ENCODE data around the gene FAM3A.

FAM3A gene

DNA sequence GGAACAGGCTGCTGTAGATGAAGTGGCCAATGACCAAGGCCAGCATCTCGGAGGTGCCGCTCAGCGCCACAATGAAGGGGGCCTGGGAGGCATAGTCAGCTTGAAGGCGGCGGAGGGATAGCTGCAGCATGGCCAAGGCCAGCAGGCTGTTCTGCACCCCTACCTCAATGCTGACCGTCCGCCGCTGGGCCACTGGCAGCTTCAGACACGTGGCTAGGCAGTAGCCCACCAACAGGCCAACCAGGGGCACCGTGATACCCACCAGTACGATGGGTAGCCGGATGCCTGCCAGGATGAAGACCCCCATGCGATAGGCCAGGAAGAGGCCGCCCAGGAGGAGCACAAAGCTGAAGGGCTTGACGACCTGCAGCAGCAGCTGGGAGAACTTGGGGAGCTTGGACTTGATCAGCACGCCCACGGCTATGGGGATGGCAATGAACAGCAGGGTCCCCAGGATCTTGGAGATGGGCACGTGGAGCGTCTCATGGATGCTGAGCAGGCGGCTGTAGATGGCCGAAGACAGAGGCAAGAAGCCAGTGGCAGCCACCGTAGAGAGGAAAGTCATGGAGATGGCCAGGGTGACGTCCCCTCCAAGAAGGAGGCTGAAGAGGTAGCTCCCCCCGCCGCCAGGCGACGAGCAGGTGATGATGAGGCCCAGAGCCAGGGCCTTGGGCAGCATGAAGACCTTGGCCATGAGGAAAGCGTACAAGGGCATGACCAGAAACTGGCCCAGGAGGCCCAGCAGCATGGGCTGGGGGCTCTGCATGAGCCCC, 28.3 kb downstream of the FAM3A start:
- Histone ChIP-seq H3K9me3 (ENCODE audit: insufficient read depth, low read length) (no peaks in the 10 kb centered on the region), H3K4me3 (ENCODE audit: insufficient read length, low read depth) (no peak overlapping the region), H3K4me1 (ENCODE audit: insufficient read depth, insufficient read length) (no peaks in the 10 kb centered on the region), H3K9ac (ENCODE audit: insufficient read length, low read depth) (no peak overlapping the region), H3K36me3 (ENCODE audit: insufficient read depth, insufficient read length, low read length) (peaks cover 29% of the 10 kb centered on the region), H3K27me3 (ENCODE audit: insufficient read depth, insufficient read length) (no peaks in the 10 kb centered on the region)
- DNase-seq (ENCODE audit: low read depth, low spot score): no peak
- TF ChIP-seq SUZ12 (IDR thresholded peaks at IDR 0.05; ENCODE audit: extremely low read depth, insufficient read depth, insufficient read length) (no peak), YY1 (IDR thresholded peaks at IDR 0.05; ENCODE audit: insufficient read depth, insufficient read length) (no peak), ZNF274 (IDR thresholded peaks at IDR 0.05; ENCODE audit: low read depth, low read length) (no peak)

DNA sequence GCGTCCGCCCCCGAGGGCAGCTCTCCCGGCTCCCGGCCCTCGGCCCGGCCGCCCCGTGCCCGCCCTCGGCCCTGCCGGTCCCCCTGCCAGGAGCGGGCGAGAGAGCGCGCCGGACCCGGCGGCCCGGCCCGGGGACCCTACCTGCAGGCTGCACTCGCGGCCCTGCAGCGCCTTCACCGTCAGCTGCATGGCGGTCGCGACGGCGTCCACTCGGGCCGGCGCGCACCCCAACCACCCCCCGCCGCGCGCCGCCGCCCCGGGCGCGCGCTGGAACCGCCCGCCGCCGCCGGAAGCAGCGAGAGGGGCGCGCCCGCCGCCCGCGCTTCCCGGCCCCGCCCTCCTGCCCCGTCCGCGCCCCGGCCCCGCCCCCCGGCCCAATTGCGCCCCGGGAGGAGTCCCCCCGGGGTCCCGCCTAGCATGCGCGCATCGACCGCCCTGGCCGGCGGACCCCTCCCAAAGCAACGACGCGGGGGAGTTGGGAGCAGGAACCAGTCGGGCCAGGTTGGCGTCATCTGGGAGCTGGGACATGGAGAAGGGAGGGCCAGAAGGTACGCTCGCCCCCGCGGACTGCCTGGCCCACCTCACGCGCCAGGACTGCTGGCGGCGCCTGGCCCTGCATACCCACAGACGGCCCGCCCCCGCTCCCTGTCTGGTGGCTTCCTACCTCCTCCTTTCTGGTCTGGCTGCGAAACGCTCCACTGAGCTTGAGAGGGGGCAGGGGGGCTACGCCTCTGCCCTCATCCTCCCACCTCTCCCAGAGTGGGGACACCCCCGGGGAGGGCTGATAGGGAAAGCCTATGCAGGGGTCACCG, 29.4 kb downstream of the FAM3A start, which contains the start of gene UBL4A:
UBL4A (minus strand) TSS at position 220 of the 812 bp plus-strand sequence; CDS start at position 189, 31 bp downstream.
- Histone ChIP-seq H3K9me3 (ENCODE audit: insufficient read depth, low read length) (no peaks in the 10 kb centered on the region), H3K4me1 (ENCODE audit: insufficient read depth, insufficient read length) (no peaks in the 10 kb centered on the region), H3K4me3 (ENCODE audit: insufficient read length, low read depth) (peak within 1 kb of the TSS; percentile 46), H3K27me3 (ENCODE audit: insufficient read depth, insufficient read length) (no peaks in the 10 kb centered on the region), H3K36me3 (ENCODE audit: insufficient read depth, insufficient read length, low read length) (peaks cover 29% of the 10 kb centered on the region), H3K9ac (ENCODE audit: insufficient read length, low read depth) (peak within 1 kb of the TSS; percentile 70)
- TF ChIP-seq ZNF274 (IDR thresholded peaks at IDR 0.05; ENCODE audit: low read depth, low read length): no peak
- no peak for TF ChIP-seq SUZ12 (IDR thresholded peaks at IDR 0.05; ENCODE audit: extremely low read depth, insufficient read depth, insufficient read length)
- TF ChIP-seq YY1 (IDR thresholded peaks at IDR 0.05; ENCODE audit: insufficient read depth, insufficient read length): no peak
- DNase-seq (ENCODE audit: low read depth, low spot score): no peak

DNA sequence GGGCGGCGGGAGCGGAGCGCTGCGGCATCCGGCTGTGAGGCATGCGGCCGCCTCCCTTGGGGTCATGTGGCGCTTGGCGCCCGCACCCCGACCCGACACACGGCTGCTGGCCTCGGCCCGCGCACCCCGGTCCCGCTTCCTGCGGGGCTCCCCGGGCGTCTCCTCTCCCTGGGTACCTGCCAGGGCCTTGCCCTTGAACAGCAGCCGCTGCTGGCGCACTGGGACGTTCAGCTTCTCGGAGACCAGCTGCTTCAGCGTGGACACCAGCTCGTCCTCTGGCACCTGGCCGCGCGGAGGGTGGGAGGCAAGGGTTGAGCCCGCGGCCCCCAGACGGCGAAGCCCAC, 30.0 kb downstream of the FAM3A start:
- H3K9me3 ChIP-seq (ENCODE audit: insufficient read depth, low read length): no peaks in the 10 kb centered on the region
- H3K36me3 ChIP-seq (ENCODE audit: insufficient read depth, insufficient read length, low read length): peaks cover 29% of the 10 kb centered on the region
- H3K9ac ChIP-seq (ENCODE audit: insufficient read length, low read depth): peak overlapping the region; percentile 70
- H3K4me3 ChIP-seq (ENCODE audit: insufficient read length, low read depth): peak overlapping the region; percentile 46
- TF ChIP-seq SUZ12 (IDR thresholded peaks at IDR 0.05; ENCODE audit: extremely low read depth, insufficient read depth, insufficient read length) (no peak), YY1 (IDR thresholded peaks at IDR 0.05; ENCODE audit: insufficient read depth, insufficient read length) (no peak), ZNF274 (IDR thresholded peaks at IDR 0.05; ENCODE audit: low read depth, low read length) (no peak)
- no peak for DNase-seq (ENCODE audit: low read depth, low spot score)
- no peaks in the 10 kb centered on the region for H3K4me1 ChIP-seq (ENCODE audit: insufficient read depth, insufficient read length)
- no peaks in the 10 kb centered on the region for H3K27me3 ChIP-seq (ENCODE audit: insufficient read depth, insufficient read length)

DNA sequence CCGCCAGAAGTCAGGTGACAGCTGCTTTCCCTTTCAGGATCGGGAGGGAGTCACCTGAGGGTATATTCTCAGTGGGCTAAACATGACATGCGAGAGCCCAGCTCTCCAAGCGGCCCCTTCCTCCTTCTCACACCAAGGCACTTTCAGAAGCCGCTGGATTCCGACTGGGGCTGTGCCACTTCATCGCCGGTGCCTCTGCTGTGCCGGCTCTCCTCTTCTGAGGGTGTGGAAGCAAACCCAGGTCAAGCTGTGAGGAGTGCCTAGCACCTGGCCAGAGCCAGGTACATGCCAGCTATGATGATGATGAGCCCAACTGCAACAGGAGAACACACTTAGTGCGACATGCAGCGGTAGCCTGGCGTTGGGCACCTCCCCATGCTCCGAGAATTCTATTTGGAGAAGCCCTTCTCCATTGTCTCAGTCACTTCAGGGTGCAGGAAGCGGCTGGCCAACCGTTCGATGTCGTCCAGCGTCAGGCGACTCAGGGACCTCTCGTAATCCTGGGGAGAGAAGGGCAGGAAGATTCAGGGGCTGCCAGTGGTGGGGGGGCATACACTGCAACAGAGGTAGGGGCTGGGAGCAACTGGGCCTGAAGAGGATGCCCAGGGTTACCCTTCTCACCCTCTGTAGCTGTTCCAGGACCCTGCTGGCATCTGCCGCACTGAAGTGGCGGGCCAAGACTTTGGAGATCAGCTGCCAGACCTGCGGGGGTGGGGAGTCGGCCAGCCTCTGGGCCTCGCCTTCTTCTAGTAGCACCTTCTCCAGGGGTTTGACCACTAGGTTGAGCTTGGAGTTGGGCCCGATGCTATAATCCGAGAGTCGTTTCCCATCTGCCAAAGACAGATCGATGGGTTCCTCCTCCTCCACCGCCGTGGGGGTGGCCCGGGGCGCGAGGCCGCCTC, 30.6 kb downstream of the FAM3A start:
- Histone ChIP-seq H3K36me3 (ENCODE audit: insufficient read depth, insufficient read length, low read length) (peaks cover 29% of the 10 kb centered on the region), H3K9ac (ENCODE audit: insufficient read length, low read depth) (peak overlapping the region; percentile 70), H3K27me3 (ENCODE audit: insufficient read depth, insufficient read length) (no peaks in the 10 kb centered on the region), H3K4me3 (ENCODE audit: insufficient read length, low read depth) (peak overlapping the region; percentile 46), H3K4me1 (ENCODE audit: insufficient read depth, insufficient read length) (no peaks in the 10 kb centered on the region), H3K9me3 (ENCODE audit: insufficient read depth, low read length) (no peaks in the 10 kb centered on the region)
- DNase-seq (ENCODE audit: low read depth, low spot score): no peak
- no peak for TF ChIP-seq YY1 (IDR thresholded peaks at IDR 0.05; ENCODE audit: insufficient read depth, insufficient read length)

DNA sequence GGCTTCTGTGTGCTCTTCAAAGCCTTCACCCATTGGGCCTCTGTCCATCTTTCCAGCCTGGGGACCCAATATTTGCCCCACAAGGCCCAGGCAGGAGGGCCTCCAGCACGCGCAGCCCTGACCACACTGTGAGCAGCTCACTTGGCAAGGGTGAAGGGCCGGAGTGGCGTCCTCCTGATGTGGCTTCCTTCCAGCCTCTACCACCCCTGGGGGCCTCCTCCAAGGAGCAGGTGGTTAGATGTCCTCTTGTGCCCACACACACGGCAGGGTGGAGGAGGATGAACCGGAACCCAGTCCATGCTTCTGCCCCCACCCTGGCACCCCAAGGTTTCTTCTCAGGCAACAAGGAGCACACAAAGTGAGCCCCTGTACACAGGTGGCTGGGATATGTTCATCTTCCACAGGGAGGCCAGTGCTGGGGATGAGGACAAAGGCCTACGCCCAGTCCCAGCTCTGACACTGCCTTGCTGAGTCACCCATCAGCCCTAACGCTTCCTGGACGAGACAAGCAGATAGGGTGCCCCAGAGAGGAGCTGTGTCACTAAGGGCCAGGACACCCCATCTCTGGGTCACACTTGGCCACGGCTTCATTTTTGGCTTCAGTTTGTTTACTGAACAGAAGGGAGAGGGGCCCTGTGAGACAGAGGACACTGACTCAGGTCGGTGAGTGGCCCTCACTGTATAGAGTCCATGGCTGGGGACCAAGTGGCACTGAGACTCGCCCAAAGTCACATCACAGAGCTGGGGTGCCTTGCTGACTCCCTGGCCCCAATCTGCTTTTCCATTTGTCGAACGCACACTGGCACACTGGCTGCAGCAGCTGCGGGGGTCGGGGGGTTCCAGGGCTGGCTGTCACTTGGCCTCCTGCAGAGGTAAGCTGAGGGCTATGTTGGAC, 31.5 kb downstream of the FAM3A start:
- DNase-seq (ENCODE audit: low read depth, low spot score): no peak
- no peak overlapping the region for H3K9ac ChIP-seq (ENCODE audit: insufficient read length, low read depth)
- H3K4me1 ChIP-seq (ENCODE audit: insufficient read depth, insufficient read length): no peaks in the 10 kb centered on the region
- no peak for TF ChIP-seq ZNF274 (IDR thresholded peaks at IDR 0.05; ENCODE audit: low read depth, low read length)
- TF ChIP-seq SUZ12 (IDR thresholded peaks at IDR 0.05; ENCODE audit: extremely low read depth, insufficient read depth, insufficient read length): no peak
- no peak for TF ChIP-seq YY1 (IDR thresholded peaks at IDR 0.05; ENCODE audit: insufficient read depth, insufficient read length)
- H3K9me3 ChIP-seq (ENCODE audit: insufficient read depth, low read length): no peaks in the 10 kb centered on the region
- H3K36me3 ChIP-seq (ENCODE audit: insufficient read depth, insufficient read length, low read length): peaks cover 29% of the 10 kb centered on the region
- H3K4me3 ChIP-seq (ENCODE audit: insufficient read length, low read depth): no peak overlapping the region
- H3K27me3 ChIP-seq (ENCODE audit: insufficient read depth, insufficient read length): no peaks in the 10 kb centered on the region

DNA sequence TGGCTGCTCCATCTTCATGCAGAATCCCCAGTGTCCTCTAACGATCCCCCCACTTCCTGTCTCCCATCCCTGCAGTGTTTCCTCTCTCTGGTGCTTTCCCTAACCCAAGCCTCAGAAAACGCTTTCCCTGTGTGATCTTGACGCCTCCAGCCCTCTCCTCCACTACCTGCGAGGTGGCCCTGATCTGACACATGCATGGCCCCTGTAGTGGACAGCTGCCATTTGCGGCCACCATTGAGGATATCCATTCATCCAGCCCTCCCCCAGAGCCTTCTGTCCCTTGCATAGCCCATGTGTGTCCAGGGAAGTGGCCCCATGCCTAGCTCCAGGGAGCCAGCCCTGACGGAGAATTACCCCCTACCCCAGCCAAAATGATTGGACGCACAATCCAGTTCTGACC, 32.7 kb downstream of the FAM3A start:
- Histone ChIP-seq H3K9ac (ENCODE audit: insufficient read length, low read depth) (no peak overlapping the region), H3K4me1 (ENCODE audit: insufficient read depth, insufficient read length) (no peaks in the 10 kb centered on the region), H3K27me3 (ENCODE audit: insufficient read depth, insufficient read length) (no peaks in the 10 kb centered on the region), H3K9me3 (ENCODE audit: insufficient read depth, low read length) (no peaks in the 10 kb centered on the region), H3K36me3 (ENCODE audit: insufficient read depth, insufficient read length, low read length) (peaks cover 26% of the 10 kb centered on the region), H3K4me3 (ENCODE audit: insufficient read length, low read depth) (no peak overlapping the region)
- DNase-seq (ENCODE audit: low read depth, low spot score): no peak
- TF ChIP-seq YY1 (IDR thresholded peaks at IDR 0.05; ENCODE audit: insufficient read depth, insufficient read length) (no peak), SUZ12 (IDR thresholded peaks at IDR 0.05; ENCODE audit: extremely low read depth, insufficient read depth, insufficient read length) (no peak), ZNF274 (IDR thresholded peaks at IDR 0.05; ENCODE audit: low read depth, low read length) (no peak)
